Dedifferentiated amniotic fluid mesenchymal stem cell (primary cell): ENCODE measurements around the gene ITPK1.

Experiments
- DNase-seq: peaks from one replicate; pipeline ENCODE4 v3.0.0-alpha.2; 2016; ENCODE audit errors: extremely low spot score

ITPK1 gene

GRCh38 chr14:92922883-92923743 lies 192.6 kb downstream of the ITPK1 start, which contains the start of gene CHGA:
Gene CHGA, plus strand, starts transcription at chr14:92923150. Its CDS starts 210 bp downstream, at chr14:92923360.
- DNase-seq, result no peak

DNA sequence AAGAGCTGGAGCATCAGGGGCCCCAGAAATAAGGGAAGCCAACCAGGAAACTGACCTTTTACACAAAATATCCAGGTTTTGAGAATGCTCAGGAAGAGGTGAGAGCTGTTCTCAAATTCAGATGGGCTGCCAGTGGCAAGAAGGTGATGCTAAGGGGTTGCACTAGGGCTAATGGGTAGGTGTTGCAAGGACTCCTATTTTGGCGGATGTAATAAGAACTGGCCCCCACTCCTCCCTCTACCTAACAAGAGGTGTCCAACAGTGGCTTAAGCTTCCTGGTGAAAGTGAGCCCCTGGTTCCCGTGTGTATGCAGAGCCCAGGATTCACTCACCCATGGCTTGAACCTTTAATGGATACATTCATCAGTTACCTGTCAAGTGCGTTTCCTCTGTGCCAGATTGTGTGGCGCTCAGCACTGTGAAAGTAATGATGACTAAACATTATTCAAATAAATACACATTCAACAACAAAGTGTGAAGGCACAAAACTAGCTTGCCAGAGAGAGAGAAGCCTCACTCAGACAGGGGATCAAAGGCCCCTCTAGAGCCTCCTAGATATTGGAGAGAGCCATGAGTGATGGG lies 193.5 kb downstream of the ITPK1 start:
- no peak for DNase-seq

GRCh38 chr14:92920001-92920400 lies 195.7 kb downstream of the ITPK1 start:
- DNase-seq, result no peak

GRCh38 chr14:92917956-92918355 lies 197.8 kb downstream of the ITPK1 start:
- no peak for DNase-seq

DNA sequence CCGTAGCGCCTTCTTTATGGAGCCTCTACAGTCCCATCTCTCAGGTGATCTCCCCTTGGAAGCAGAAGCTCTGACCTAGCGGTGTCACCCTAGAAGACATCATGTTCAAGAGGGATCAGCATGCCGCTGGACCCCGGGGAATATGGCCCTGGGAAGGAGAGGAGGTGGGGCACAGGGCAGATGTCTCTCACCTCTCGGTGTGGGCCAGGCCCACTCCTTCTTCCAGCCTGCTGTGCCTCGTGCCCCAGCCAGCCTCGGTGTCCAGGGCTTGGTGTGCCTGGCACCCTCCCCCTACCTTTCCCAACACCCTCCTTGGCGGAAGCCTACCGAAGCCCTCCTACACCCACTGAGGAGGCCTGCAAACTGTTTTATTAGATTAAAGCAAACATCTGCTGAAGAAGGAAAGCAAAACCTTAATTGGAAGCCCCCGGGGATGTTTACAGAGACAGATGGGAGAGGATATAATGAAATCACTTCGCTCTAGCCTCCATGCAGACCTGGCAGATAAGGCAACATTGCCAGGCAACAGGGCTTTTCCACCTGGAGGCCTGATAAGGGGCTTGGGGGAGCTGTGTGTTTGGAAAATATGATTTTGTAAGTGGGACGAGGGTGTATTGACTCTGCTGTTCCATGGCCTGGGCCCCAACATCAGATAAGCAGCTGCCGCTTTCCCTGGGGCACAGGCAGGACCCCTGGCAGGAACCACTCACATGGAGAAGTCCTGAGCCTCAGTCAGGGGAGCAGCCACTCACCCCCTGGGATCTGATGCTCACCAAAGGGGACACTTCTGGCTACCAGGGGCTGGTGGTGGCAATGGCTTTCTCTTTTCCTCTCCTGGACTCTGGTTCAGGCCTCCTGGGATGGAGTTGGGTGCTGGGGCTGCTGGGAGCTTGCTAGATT lies 198.4 kb downstream of the ITPK1 start:
- no peak for DNase-seq

DNA sequence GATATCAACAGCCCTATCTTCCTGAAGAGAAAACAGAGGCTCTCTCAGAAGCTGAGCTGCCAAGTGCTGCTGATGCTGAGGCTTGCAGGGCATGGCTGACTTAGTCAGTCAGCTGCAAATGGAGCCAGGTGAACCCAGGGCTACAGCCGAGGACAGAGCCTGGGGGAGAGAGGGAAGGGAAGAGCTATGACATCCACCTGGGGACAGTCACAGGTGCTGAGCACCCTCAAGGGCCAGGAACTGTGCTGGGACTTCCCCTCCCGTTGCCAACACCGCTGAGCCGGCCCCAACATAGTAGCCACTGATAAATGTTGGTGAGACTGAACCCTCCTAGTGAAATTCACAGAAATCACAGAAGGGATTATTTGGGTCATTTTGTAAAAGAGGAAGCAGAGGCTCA lies 199.5 kb downstream of the ITPK1 start:
- DNase-seq, result no peak

GRCh38 chr14:92914087-92914656 lies 201.6 kb downstream of the ITPK1 start:
- DNase-seq, result no peak

DNA sequence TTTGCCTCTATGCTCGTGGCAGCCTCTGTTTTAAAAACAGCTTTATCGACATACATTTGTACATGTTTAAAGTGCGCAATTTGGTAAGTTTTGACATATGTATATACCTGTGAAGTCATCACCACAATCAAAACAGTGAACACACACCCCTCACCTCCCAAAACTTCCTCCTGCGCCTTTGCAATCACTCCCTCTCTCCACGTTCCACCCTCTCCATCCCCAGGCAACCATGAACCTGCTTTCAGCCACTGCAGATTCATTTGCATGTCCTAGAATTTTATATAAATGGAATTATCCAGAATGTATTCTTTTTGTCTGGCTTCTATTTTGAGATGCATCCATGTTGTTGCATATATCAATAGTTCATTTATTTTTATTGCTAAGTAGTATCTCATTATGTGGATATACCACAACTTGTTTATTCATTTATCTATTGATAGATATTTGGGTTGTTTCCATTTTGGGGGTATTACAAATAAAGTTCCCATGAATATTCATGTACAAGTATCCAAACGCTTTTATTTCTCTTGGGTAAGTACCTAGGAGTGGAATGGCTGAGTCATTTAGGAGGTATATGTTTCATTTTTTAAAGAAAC lies 208.3 kb downstream of the ITPK1 start:
- no peak for DNase-seq

DNA sequence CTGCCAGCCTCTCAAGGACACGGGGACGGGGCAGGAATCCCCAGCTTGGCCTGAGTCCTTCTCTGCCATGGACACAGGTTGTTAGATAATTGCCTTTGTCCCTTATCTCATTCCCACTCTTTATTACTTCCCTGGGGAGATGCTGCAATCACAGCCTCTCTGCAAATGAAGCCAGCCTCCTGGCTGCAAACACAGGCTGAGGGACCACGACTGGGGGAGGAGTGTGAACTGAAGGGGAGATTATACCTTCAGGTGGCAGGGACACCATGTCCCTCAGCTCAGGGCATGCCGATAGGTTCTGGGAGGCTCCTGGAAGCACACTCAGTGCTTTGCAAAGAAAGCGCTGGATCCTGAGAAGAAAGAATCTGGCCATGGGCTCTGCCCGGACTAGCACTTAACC lies 208.9 kb downstream of the ITPK1 start:
- DNase-seq, result no peak

DNA sequence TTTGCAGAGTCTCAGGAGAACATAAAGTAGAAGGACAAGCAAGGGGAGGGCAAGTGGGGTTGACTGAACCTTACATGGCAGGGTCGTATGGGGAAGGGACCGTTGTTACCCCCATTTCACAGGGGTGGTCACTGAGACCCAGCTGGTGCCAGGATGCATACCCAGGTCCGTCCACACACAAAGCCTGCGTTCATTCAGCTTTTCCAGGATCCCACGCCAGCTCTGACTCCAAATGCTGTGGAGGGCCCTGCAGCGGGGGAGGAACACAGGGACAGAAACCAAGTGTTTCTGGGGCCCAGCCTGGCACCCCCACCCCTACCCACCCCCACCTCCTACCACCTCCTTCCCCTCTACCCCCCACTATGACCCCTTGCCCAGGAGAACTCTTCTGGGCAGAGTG lies 209.3 kb downstream of the ITPK1 start:
- DNase-seq, result no peak

DNA sequence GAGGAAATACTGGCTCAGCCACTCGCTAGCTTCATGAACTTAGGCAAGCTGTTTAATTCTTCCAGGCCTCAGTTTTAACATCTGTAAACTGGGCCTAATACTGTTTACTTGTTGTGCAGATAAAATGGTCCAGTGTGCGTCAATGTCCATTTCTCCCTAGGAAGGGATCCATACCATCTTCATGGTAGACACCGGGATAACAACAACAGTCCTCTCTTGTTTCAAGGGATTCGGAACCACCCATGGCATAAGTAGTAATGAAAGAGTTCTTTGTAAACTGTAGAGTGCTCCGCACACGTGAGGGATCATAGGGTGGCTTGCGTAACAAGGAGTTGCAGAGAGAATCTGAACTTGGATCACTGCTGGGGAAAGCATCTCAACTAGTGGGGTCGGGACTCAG lies 210.1 kb downstream of the ITPK1 start:
- no peak for DNase-seq

- no peak for DNase-seq
These were observed 212.4 kb downstream of the ITPK1 start for GRCh38 chr14:92903359-92903758.

DNA sequence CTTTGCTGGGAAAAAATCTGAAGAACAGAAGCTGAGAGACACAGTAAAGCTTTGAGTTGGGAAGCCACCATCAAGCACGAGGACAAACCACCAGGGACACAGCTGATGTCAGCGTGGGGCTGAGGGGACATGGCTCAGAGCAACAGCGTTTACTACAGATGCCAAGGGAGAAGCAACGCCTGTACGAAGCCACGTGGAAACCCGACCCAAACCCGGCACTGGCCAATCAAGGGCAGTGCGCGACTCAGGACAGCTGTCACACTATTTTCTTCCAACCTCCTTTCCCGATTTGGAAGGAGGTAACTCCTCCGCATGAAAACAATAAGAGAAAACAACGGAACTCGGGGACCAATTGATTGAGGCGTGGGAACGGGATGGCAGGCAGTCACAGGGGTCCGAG lies 213.0 kb downstream of the ITPK1 start:
- no peak for DNase-seq

GRCh38 chr14:92902191-92902590 lies 213.5 kb downstream of the ITPK1 start:
- no peak for DNase-seq

DNA sequence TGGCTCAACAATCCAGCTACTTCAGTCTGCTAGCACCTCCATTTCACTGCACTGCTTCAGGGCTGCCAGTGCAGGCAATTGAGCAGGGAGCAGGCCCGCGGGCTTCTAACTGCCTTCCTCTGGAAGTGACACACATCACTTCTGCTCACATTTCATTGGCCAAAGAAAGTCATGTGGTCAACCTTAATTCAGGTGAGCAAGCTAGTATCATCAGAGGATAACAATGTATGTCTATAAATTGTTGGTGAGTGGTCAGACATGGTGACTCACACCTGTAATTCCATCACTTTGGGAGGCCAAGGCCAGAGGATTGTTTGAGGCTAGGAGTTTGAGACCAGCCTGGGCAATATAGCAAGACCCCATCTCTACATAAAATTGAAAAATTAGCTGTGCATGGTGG lies 215.1 kb downstream of the ITPK1 start:
- no peak for DNase-seq

- no peak for DNase-seq
These were observed 217.1 kb downstream of the ITPK1 start for GRCh38 chr14:92898566-92899131.

GRCh38 chr14:92897922-92898565 lies 217.7 kb downstream of the ITPK1 start:
- DNase-seq, result no peak

GRCh38 chr14:92895352-92895878 lies 220.3 kb downstream of the ITPK1 start:
- DNase-seq, result no peak

DNA sequence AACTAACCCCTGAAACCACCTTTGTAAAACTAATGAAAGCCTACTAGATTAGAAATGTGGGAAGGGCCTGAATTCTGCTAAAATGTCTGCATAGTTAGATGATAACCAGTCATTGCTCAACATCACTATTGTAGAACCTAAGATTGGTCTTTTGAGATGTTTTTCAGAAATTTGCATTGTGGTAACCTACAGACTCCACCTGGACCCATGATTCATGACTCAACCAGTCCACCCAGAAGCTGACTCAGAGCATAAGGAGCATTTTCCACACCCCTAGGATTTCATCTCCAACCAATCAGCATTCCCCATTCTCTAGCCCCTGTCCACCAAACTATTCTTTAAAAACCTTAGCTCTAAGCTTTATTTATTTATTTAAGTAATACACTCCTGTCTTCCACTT lies 223.1 kb downstream of the ITPK1 start:
- no peak for DNase-seq

DNA sequence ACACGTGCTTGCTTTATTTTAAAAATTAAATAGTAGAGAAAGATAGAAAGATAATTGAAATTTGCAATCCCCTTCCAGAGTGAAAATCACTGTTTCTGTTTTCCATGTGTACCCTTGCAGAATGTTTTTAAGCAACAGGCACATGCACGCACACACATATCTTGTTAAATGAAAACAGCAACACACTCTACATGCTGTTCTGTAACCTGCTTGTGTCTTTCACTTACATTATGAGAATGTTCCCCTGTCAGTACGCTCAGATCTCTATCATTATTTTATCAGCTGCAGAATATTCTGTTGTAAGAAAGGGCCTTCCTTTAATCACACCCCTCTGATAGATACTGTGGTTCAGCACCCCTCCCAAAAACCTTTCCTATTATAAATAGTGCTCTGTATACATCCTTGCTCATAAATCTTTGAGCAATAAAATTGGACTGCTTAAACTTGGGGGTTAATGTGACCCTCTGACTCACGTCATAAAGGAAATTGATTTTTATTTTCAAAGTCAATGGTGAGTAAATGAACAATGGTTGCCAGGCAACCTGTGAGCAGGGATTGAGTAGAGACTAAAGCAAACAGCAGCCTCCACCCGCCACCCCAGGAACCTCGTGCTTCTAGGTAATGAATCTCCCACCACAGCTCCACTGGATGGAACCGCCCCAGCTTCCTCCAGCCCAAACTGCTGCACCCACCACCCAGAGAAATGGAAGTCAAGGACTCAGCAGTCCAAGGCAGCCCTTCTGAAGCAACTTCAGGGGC lies 224.7 kb downstream of the ITPK1 start:
- no peak for DNase-seq
